NT2/D1 (cell line): ENCODE measurements around the gene RUSC2.

Experiments used
- DNase-seq: peaks from one replicate; pipeline ENCODE4 v3.0.0-alpha.2; 2011; ENCODE audit warnings: low read depth, low spot score
- H3K27me3 ChIP-seq: 2 replicates; pipeline ENCODE4 v1.6.0; 2011; ENCODE audit warnings: mild to moderate bottlenecking; ENCODE audit not compliant: insufficient read length, insufficient read depth
- H3K36me3 ChIP-seq: 2 replicates; pipeline ENCODE4 v1.6.1; 2011; ENCODE audit warnings: mild to moderate bottlenecking, low read length, mixed read lengths; ENCODE audit not compliant: insufficient read depth, insufficient read length
- H3K4me1 ChIP-seq: 2 replicates; pipeline ENCODE4 v1.5.1; 2011; ENCODE audit not compliant: insufficient read depth, insufficient read length
- H3K4me3 ChIP-seq: 2 replicates; pipeline ENCODE4 v1.5.1; 2011; ENCODE audit warnings: low read depth; ENCODE audit not compliant: insufficient read length
- H3K9ac ChIP-seq: 2 replicates; pipeline ENCODE4 v1.6.0; 2011; ENCODE audit warnings: low read depth; ENCODE audit not compliant: insufficient read length
- H3K9me3 ChIP-seq: 2 replicates; pipeline ENCODE4 v1.5.1; 2011; ENCODE audit warnings: mild to moderate bottlenecking, low read length; ENCODE audit not compliant: insufficient read depth
- SUZ12 ChIP-seq: IDR thresholded peaks from 2 replicates; pipeline ENCODE4 v1.6.1; 2011; ENCODE audit not compliant: insufficient read length, insufficient read depth; ENCODE audit errors: extremely low read depth
- YY1 ChIP-seq: IDR thresholded peaks from 2 replicates; pipeline ENCODE4 v1.6.1; 2011; ENCODE audit not compliant: insufficient read length, insufficient read depth
- ZNF274 ChIP-seq: IDR thresholded peaks from 2 replicates; pipeline ENCODE4 v1.6.1; 2011; ENCODE audit warnings: mild to moderate bottlenecking, low read depth, low read length

RUSC2 gene

DNA sequence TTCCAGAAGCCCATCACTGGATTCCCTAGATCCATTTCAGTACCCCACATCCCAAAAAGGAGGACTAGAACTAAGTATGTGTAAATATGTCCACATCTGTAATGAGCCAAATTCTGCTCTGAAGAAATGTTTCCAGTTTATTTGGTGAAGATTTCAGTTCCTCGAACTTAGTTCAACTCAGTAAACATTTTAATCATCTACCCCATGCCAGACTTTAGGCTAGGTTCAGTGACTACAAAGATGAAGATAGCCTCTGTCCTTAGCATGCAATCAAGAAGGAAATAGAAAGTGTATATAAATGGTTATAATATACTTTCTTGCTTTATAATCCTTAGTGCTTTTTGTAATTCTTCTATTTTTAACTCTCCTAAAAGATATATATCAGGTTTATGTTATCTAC is 21.5 kb downstream of the RUSC2 start:
- Histone ChIP-seq H3K4me1 (no peaks in the 10 kb centered on the region), H3K27me3 (no peaks in the 10 kb centered on the region), H3K4me3 (no peak overlapping the region), H3K9me3 (no peaks in the 10 kb centered on the region), H3K36me3 (no peaks in the 10 kb centered on the region), H3K9ac (no peak overlapping the region)
- TF ChIP-seq YY1 (no peak), SUZ12 (no peak), ZNF274 (no peak)
- DNase-seq: no peak

DNA sequence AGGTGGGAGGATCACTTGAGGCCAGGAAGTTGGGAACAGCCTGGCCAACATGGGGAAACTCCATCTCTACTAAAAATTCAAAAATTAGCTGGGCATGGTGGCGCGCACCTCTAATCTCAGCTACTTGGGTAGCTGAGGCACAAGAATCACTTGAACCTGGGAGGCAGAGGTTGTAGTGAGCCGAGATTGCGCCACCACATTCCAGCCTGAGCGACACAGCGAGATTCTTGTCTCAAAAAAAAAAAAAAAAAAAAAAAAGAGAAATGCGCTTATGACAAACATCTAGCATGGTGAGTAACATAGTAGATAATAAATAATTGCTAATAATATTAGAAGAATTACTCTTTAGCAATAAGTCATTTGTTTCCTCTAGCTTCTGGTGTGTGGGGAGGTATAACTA is 25.9 kb downstream of the RUSC2 start:
- H3K36me3 ChIP-seq: no peaks in the 10 kb centered on the region
- H3K9me3 ChIP-seq: no peaks in the 10 kb centered on the region
- no peak overlapping the region for H3K4me3 ChIP-seq
- no peak for DNase-seq
- TF ChIP-seq ZNF274 (no peak), YY1 (no peak), SUZ12 (no peak)
- H3K27me3 ChIP-seq: no peaks in the 10 kb centered on the region
- H3K9ac ChIP-seq: no peak overlapping the region
- H3K4me1 ChIP-seq: peaks cover 15% of the 10 kb centered on the region

DNA sequence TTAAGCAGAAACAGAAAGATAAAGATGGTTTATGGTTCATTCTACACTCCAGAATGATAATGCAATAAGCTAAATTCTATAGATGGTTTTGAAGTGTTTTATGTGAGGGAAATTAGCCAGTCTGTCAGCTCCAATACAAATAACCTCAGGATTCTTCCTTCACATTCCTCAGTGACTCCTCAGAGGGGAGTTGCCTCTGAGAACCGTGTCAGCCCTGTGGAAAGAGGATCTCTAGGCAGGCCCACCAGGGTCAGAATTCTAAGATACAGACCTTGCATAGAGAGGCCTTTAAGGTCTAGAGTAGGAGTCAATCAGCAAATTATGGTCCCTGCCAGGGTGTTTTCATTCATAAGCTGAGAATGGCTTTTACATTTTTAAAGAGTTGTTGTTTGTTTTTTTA is 26.6 kb downstream of the RUSC2 start:
- no peak overlapping the region for H3K4me3 ChIP-seq
- no peak for TF ChIP-seq ZNF274
- no peak for TF ChIP-seq SUZ12
- TF ChIP-seq YY1: no peak
- H3K27me3 ChIP-seq: no peaks in the 10 kb centered on the region
- H3K9ac ChIP-seq: no peak overlapping the region
- H3K4me1 ChIP-seq: peaks cover 15% of the 10 kb centered on the region
- no peaks in the 10 kb centered on the region for H3K9me3 ChIP-seq
- no peaks in the 10 kb centered on the region for H3K36me3 ChIP-seq
- no peak for DNase-seq

DNA sequence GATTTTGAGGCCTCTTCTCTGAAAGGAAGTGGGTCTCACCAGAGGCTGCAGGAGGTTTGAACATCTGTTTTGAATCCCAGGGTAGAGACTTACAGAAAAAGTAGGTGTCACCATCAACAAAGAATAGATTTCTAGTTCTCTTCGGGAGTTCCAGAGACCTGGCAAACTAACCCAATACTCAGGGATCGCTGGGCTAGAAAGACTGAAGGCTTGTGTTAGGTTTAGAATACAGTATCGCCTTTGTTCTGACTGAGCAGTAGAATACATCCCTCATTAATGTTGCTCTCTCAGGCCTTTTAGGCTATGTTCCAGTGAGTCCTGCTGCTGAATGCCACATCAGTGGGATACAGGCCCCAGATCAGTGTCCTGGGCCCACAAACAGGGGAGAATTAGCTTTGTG is 27.2 kb downstream of the RUSC2 start:
- TF ChIP-seq ZNF274 (no peak), YY1 (no peak), SUZ12 (no peak)
- no peak for DNase-seq
- Histone ChIP-seq H3K9me3 (no peaks in the 10 kb centered on the region), H3K27me3 (no peaks in the 10 kb centered on the region), H3K4me3 (no peak overlapping the region), H3K9ac (no peak overlapping the region), H3K36me3 (no peaks in the 10 kb centered on the region), H3K4me1 (peaks cover 15% of the 10 kb centered on the region)

DNA sequence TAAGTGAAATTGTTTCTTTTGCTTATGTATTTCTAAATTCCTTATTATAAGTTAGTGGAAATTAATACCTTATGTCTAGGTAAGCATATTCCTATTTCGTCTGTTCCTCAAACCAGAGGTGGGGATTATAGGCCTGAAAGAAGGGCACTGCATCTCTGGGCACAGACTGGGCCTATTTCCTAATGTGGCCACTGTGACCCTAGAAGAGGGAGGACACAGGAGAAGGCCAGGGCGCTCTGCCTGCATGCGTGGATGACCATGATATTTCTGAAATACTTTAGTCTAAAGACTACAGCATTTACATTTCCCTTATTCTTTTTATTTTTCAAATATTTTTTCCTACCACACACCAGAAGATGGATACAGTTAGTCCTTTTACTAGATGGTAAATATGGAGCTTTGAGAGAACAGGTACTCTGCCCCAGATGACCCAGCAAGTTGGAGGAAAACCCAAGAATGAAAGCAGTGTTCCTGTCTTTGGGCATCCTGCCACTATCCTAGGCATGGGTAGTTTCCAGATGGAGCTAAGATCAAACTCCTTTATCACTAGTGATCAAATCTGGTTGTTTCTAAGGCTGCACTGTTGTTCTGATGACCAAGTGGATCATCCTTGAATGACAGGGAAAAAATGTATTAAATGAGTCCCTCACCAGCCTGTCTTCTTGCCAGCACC is 27.8 kb downstream of the RUSC2 start:
- Histone ChIP-seq H3K9ac (no peak overlapping the region), H3K4me1 (peaks cover 15% of the 10 kb centered on the region), H3K9me3 (no peaks in the 10 kb centered on the region), H3K4me3 (no peak overlapping the region), H3K36me3 (no peaks in the 10 kb centered on the region), H3K27me3 (no peaks in the 10 kb centered on the region)
- TF ChIP-seq ZNF274 (no peak), YY1 (no peak), SUZ12 (no peak)
- DNase-seq: no peak

DNA sequence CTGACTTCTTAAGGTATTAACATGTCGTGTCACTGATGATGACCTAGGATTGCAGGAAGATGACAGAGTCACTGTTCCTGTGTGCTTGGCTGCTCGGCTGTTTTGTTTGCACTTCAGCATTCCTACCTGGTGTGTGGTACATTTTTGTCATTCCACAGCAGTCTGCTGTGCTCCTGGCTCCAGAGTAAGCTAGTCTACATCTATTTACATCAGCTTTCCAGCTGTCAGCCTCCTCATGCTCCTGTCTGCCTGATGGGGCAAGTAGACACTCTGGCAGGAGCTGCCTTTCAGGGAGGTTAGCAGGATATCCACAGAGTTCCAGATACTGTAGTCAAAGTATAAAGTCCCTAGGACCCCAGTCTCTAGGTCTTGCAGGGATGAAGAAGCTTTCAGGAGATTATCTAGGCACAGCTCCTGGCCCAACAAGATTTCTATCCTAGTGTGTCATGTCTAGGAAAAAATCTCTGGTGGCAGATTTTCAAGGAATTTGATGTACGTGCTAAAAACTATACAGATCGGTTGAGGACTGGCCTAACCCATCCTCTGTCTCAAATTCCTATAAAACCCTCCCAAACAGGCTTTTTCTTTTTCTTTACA is 28.4 kb downstream of the RUSC2 start:
- peaks cover 15% of the 10 kb centered on the region for H3K4me1 ChIP-seq
- DNase-seq: peak; percentile 85
- no peak for TF ChIP-seq ZNF274
- no peak for TF ChIP-seq YY1
- no peak for TF ChIP-seq SUZ12
- no peak overlapping the region for H3K4me3 ChIP-seq
- no peak overlapping the region for H3K9ac ChIP-seq
- H3K27me3 ChIP-seq: no peaks in the 10 kb centered on the region
- H3K36me3 ChIP-seq: no peaks in the 10 kb centered on the region
- H3K9me3 ChIP-seq: no peaks in the 10 kb centered on the region

DNA sequence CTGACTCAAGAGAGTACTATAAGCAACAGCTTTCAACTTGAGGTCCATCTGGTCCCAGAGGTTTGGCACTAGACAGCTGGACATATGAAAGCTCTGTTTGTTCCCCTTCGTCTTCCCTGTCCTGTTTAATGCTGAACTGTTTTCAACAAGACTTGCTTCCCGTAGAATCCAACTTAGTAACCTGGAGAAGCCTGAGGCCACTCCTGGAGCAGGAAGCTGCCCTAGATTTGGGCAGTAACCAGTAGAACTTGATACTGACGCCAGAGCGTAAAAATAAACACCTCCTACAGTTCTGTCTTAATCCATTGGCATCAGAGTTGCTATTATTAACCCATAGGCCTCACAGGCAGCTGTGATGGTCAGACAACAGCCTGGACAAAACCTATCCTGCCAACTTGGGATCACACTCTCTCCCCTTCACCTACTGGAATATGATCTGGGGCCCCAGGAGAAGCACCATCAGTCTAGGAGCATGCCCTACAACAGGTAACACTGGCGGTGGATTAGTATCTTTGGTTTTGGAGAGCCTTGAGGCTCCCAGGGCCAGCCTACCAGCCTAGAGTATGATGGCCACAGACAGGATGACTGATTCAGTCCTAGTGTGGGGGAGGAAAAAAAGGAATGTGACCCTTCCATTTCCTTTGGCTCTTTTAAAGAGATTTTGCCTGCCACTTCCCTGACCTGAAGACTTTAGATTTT is 29.2 kb downstream of the RUSC2 start:
- H3K36me3 ChIP-seq: no peaks in the 10 kb centered on the region
- H3K9ac ChIP-seq: no peak overlapping the region
- no peaks in the 10 kb centered on the region for H3K9me3 ChIP-seq
- no peak for DNase-seq
- H3K4me1 ChIP-seq: peaks cover 15% of the 10 kb centered on the region
- TF ChIP-seq ZNF274 (no peak), SUZ12 (no peak), YY1 (no peak)
- no peak overlapping the region for H3K4me3 ChIP-seq
- no peaks in the 10 kb centered on the region for H3K27me3 ChIP-seq
